ENCODE data around the gene SPPL2C. TPM values are rescaled to one million over a fixed set of nuclear protein-coding genes. Genes with fewer than 3 reads are reported as not detected.

SPPL2C gene
- total RNA-seq, 1 experiment from 2014 or later, result not detected

- TF ChIP-seq USF1 (CRISPR knock-in tag; IDR thresholded peaks at IDR 0.05), result no peak
- no peak for TF ChIP-seq ATF6 (CRISPR knock-in tag; IDR thresholded peaks at IDR 0.05)
- no peak for TF ChIP-seq KAT7 (CRISPR knock-in tag; IDR thresholded peaks at IDR 0.05; ENCODE audit: borderline replicate concordance)
- no peak for TF ChIP-seq ZNF121 (CRISPR knock-in tag; IDR thresholded peaks at IDR 0.05)
- no peak for TF ChIP-seq TEAD1 (CRISPR knock-in tag; IDR thresholded peaks at IDR 0.05)
- TF ChIP-seq TCF7 (CRISPR knock-in tag; IDR thresholded peaks at IDR 0.05; ENCODE audit: low read depth), result no peak
- TF ChIP-seq MYBL2 (CRISPR knock-in tag; IDR thresholded peaks at IDR 0.05), result no peak
These were observed 43.7 kb downstream of the SPPL2C start (continued) for GRCh38 chr17:45888392-45888791.

- H3K27me3 Mint-ChIP-seq (ENCODE audit: low read depth), result peaks cover 39% of the 10 kb centered on the region
- H3K4me1 Mint-ChIP-seq, result peaks cover 3% of the 10 kb centered on the region; the same call in 1 of the 2 replicates
- ChIA-PET CTCF (no interaction called here), POLR2A (no interaction called here)
- no peaks in the 10 kb centered on the region for H3K9me3 Mint-ChIP-seq
- H3K36me3 Mint-ChIP-seq, result no peaks in the 10 kb centered on the region
- no peak overlapping the region for H3K27ac Mint-ChIP-seq
- TF ChIP-seq NFYB (CRISPR knock-in tag; conservative IDR thresholded peaks at IDR 0.05; ENCODE audit: low read depth), result no peak
- TF ChIP-seq NFE2L1 (CRISPR knock-in tag; IDR thresholded peaks at IDR 0.05), result no peak
- no peak for TF ChIP-seq ZNF416 (CRISPR knock-in tag; IDR thresholded peaks at IDR 0.05)
- no peak for TF ChIP-seq CREM (CRISPR knock-in tag; IDR thresholded peaks at IDR 0.05)
- TF ChIP-seq ZBTB21 (CRISPR knock-in tag; IDR thresholded peaks at IDR 0.05; ENCODE audit: borderline replicate concordance), result no peak
- no peak for TF ChIP-seq NFATC4 (CRISPR knock-in tag; IDR thresholded peaks at IDR 0.05)
- no peak for TF ChIP-seq STAT6 (CRISPR knock-in tag; conservative IDR thresholded peaks at IDR 0.05; ENCODE audit: low read depth)
- TF ChIP-seq AR (CRISPR knock-in tag; IDR thresholded peaks at IDR 0.05), result no peak
- TF ChIP-seq ZNF425 (CRISPR knock-in tag; conservative IDR thresholded peaks at IDR 0.05), result no peak
- no peak for TF ChIP-seq ATF1 (CRISPR knock-in tag; IDR thresholded peaks at IDR 0.05)
- TF ChIP-seq ZNF219 (CRISPR knock-in tag; IDR thresholded peaks at IDR 0.05; ENCODE audit: borderline replicate concordance), result no peak
- TF ChIP-seq ZNF121 (CRISPR knock-in tag; IDR thresholded peaks at IDR 0.05), result no peak
- TF ChIP-seq SMAD4 (CRISPR knock-in tag; IDR thresholded peaks at IDR 0.05), result no peak
- no peak for TF ChIP-seq ZNF423 (CRISPR knock-in tag; IDR thresholded peaks at IDR 0.05)
- TF ChIP-seq TCF7 (CRISPR knock-in tag; IDR thresholded peaks at IDR 0.05; ENCODE audit: low read depth), result no peak
- no peak for TF ChIP-seq E2F4 (CRISPR knock-in tag; IDR thresholded peaks at IDR 0.05; ENCODE audit: borderline replicate concordance, low read depth)
- ATAC-seq (peak; percentile 35; the same call in 1 of the 2 replicates), DNase-seq (ENCODE audit: low spot score) (peak; percentile 34)
- H3K4me3 Mint-ChIP-seq, result no peak overlapping the region
These were observed 44.9 kb downstream of the SPPL2C start for GRCh38 chr17:45889579-45889978.
